Fibroblast of upper back skin (primary cell): ENCODE data around the gene RBPJ.

ENCODE experiments used
- DNase-seq: peaks from one replicate; pipeline ENCODE4 v3.0.0-alpha.2; 2013

Gene RBPJ

GRCh38 chr4:26463386-26463785 is 142.6 kb downstream of the RBPJ start:
- DNase-seq, result no peak

GRCh38 chr4:26464420-26465095 is 143.7 kb downstream of the RBPJ start:
- DNase-seq, result no peak

- no peak for DNase-seq
These were observed 145.9 kb downstream of the RBPJ start for GRCh38 chr4:26466578-26467270.

GRCh38 chr4:26467724-26468123 is 146.9 kb downstream of the RBPJ start:
- DNase-seq, result no peak

GRCh38 chr4:26468283-26468949 is 147.6 kb downstream of the RBPJ start:
- DNase-seq, result no peak

GRCh38 chr4:26468977-26469376 is 148.2 kb downstream of the RBPJ start:
- no peak for DNase-seq

GRCh38 chr4:26471890-26472289 is 151.1 kb downstream of the RBPJ start:
- no peak for DNase-seq

- no peak for DNase-seq
These were observed 153.1 kb downstream of the RBPJ start for GRCh38 chr4:26473893-26474292.

- DNase-seq, result no peak
These were observed 153.7 kb downstream of the RBPJ start for GRCh38 chr4:26474551-26474950.

- no peak for DNase-seq
These were observed 154.9 kb downstream of the RBPJ start for GRCh38 chr4:26475716-26476115.

- no peak for DNase-seq
These were observed 155.7 kb downstream of the RBPJ start for GRCh38 chr4:26476545-26476944.

- no peak for DNase-seq
These were observed 157.5 kb downstream of the RBPJ start for GRCh38 chr4:26478330-26478729.

GRCh38 chr4:26482508-26483462 is 162.0 kb downstream of the RBPJ start:
- DNase-seq, result peak; percentile 29

- peak; percentile 64 for DNase-seq
These were observed 163.3 kb downstream of the RBPJ start for GRCh38 chr4:26484032-26484515.

GRCh38 chr4:26484516-26484915 is 163.7 kb downstream of the RBPJ start:
- peak; percentile 37 for DNase-seq
